Colonic mucosa (tissue), 4 donors: ENCODE results near the gene LANCL3. TPM values are rescaled to one million over a fixed set of nuclear protein-coding genes. Genes with fewer than 3 reads are reported as not detected.

Experiments used
- DNase-seq: peaks from one replicate; pipeline ENCODE4 v3.0.0-alpha.2; 2020
- H3K27ac ChIP-seq: fragments of 200-600 bp; one replicate; pipeline ENCODE4 v1.8.0; 2021
- H3K27me3 ChIP-seq: fragments of 200-600 bp; one replicate; pipeline ENCODE4 v1.8.0; 2021
- H3K36me3 ChIP-seq: fragments of 200-600 bp; one replicate; pipeline ENCODE4 v1.8.0; 2021
- H3K4me1 ChIP-seq: fragments of 200-600 bp; one replicate; pipeline ENCODE4 v1.8.0; 2021; ENCODE audit warnings: mild to moderate bottlenecking
- H3K4me3 ChIP-seq: fragments of 200-600 bp; one replicate; pipeline ENCODE4 v1.8.0; 2021
- H3K9ac ChIP-seq, 2 donors: one replicate each; pipeline ENCODE4 v1.7.0; 2013; ENCODE audit warnings: control low read depth in 2 of 2, low read depth in 2 of 2, low read length in 2 of 2
- H3K9me3 ChIP-seq: fragments of 200-600 bp; one replicate; pipeline ENCODE4 v1.8.0; 2021
- CTCF ChIP-seq: fragments of 200-600 bp; IDR thresholded peaks from one replicate; pipeline ENCODE4 v1.8.0; 2022; ENCODE audit warnings: antibody characterized with exemption, mild to moderate bottlenecking
- intact Hi-C: fragments of 100-400 bp; cut with DNase I; formaldehyde crosslinking; loops from one replicate; pipeline ENCODE4 v1.14.1; 2022
- total RNA-seq, 2 donors: library from RNA; stranded (reverse); fragmentation: NEBNext Ultra II Directional in 1 of 2; extraction: Animal tissue kit (Norgen Biotek cat#: 25700) in 1 of 2; gene quantifications; one replicate each; pipeline ENCODE4 v1.2.1, GENCODE V29; 2021
- donor health status: healthy.
- donor health status: DM: no; HTN: no; CAD: no.
- donor health status: DM: no; HTN: no; CAD: no.

Gene LANCL3
- total RNA-seq, 2 donors from 2014 or later = 1.9 to 3.5 TPM

GRCh38 chrX:37685381-37686359 lies 114.2 kb downstream of the LANCL3 start, which contains the start of gene XK:
TSS of gene XK (plus strand) at chrX:37685791. CDS start at chrX:37685962, 171 bp downstream.
- no peak for TF ChIP-seq CTCF
- intact Hi-C loops = no loop called here
- Histone ChIP-seq H3K27me3 (no peaks in the 10 kb centered on the region), H3K4me1 (no peaks in the 10 kb centered on the region), H3K9ac (peak within 1 kb of the TSS; percentile 29 to 73), H3K4me3 (peak within 1 kb of the TSS; percentile 38), H3K27ac (peak within 1 kb of the TSS; percentile 75), H3K9me3 (no peaks in the 10 kb centered on the region), H3K36me3 (no peaks in the 10 kb centered on the region)
- DNase-seq = peak; percentile 63

GRCh38 chrX:37686369-37686995 lies 115.0 kb downstream of the LANCL3 start:
- Histone ChIP-seq H3K27me3 (no peaks in the 10 kb centered on the region), H3K4me3 (peak overlapping the region; percentile 38), H3K9ac (peak overlapping the region; percentile 29 to 73), H3K36me3 (no peaks in the 10 kb centered on the region), H3K9me3 (no peaks in the 10 kb centered on the region), H3K27ac (peak overlapping the region; percentile 75), H3K4me1 (no peaks in the 10 kb centered on the region)
- no peak for DNase-seq
- intact Hi-C loops = no loop called here
- no peak for TF ChIP-seq CTCF

- no peak for DNase-seq
- H3K4me1 ChIP-seq = no peaks in the 10 kb centered on the region
- no peaks in the 10 kb centered on the region for H3K36me3 ChIP-seq
- H3K27ac ChIP-seq = peak overlapping the region; percentile 75
- no peaks in the 10 kb centered on the region for H3K27me3 ChIP-seq
- intact Hi-C loops = no loop called here
- no peak overlapping the region for H3K4me3 ChIP-seq
- no peaks in the 10 kb centered on the region for H3K9me3 ChIP-seq
- peak overlapping the region in 1 of 2 donors; percentile 29 for H3K9ac ChIP-seq
- TF ChIP-seq CTCF = no peak
These were observed 115.5 kb downstream of the LANCL3 start for GRCh38 chrX:37686996-37687395.

- no peak for TF ChIP-seq CTCF
- DNase-seq = no peak
- intact Hi-C loops = no loop called here
- H3K27me3 ChIP-seq = no peaks in the 10 kb centered on the region
- H3K9ac ChIP-seq = no peak overlapping the region
- H3K4me3 ChIP-seq = no peak overlapping the region
- H3K27ac ChIP-seq = no peak overlapping the region
- H3K36me3 ChIP-seq = no peaks in the 10 kb centered on the region
- H3K9me3 ChIP-seq = no peaks in the 10 kb centered on the region
- H3K4me1 ChIP-seq = no peaks in the 10 kb centered on the region
These were observed 118.7 kb downstream of the LANCL3 start for GRCh38 chrX:37690119-37690518.

GRCh38 chrX:37692918-37693317 lies 121.5 kb downstream of the LANCL3 start:
- Histone ChIP-seq H3K9me3 (no peaks in the 10 kb centered on the region), H3K9ac (no peak overlapping the region), H3K27ac (no peak overlapping the region), H3K4me3 (no peak overlapping the region), H3K36me3 (no peaks in the 10 kb centered on the region), H3K27me3 (no peaks in the 10 kb centered on the region), H3K4me1 (no peaks in the 10 kb centered on the region)
- intact Hi-C loops = no loop called here
- no peak for DNase-seq
- no peak for TF ChIP-seq CTCF
